Limb (tissue), 2 donors: Measurements from ENCODE around the gene LFNG.
A peak's percentile ranks its signal among the peaks of the same experiment; 100 is the strongest.

ENCODE experiments used
- DNase-seq, 2 donors: peaks; one replicate each; pipeline ENCODE4 v3.0.0-alpha.2; 2016; ENCODE audit errors: extremely low spot score in 2 of 2

Gene LFNG, protein sequence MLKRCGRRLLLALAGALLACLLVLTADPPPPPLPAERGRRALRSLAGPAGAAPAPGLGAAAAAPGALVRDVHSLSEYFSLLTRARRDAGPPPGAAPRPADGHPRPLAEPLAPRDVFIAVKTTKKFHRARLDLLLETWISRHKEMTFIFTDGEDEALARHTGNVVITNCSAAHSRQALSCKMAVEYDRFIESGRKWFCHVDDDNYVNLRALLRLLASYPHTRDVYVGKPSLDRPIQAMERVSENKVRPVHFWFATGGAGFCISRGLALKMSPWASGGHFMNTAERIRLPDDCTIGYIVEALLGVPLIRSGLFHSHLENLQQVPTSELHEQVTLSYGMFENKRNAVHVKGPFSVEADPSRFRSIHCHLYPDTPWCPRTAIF

DNA sequence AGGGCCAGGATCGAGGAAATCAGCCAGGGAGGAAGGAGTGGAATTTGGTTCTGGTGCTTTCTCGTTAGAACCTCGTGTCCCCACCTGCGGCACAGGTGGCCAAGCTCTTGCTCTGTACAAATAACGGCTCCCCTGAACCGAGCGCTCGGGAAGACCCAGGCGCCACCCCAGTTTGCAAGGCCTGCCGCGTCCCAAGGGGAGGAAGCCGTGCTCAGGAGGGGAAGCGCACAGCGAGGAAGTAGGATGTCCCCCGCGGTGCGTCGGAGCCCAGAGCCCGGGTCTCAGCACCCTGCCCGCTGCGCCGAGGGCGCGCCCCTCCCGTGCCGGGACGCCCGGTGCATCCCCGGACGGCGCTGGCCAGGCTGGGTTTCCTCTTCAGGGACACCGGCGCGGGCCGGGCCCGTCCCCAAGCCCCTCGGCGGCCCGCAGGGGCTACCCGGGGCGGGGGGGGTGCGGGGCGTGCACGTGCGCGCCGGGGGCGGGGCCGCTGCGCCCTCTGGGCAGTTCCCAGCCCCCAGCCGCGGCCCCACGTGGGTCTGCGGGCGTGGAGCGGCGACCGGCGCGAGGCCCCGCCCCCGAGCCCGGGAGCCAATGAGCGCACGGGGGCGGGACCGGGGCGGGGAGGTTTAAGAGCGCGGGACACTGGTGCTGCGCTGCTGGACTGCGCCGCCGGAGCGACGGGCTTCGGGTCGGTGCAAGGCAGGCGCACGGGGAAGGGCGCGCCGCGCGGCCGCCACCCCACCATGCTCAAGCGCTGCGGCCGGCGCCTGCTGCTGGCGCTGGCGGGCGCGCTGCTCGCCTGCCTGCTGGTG is at the start of gene LFNG:
Gene LFNG (plus strand): TSS at position 656 of the 812 bp plus-strand sequence. CDS start 88 bp downstream, at position 744.
- peak; percentile 88 to 92 for DNase-seq

DNA sequence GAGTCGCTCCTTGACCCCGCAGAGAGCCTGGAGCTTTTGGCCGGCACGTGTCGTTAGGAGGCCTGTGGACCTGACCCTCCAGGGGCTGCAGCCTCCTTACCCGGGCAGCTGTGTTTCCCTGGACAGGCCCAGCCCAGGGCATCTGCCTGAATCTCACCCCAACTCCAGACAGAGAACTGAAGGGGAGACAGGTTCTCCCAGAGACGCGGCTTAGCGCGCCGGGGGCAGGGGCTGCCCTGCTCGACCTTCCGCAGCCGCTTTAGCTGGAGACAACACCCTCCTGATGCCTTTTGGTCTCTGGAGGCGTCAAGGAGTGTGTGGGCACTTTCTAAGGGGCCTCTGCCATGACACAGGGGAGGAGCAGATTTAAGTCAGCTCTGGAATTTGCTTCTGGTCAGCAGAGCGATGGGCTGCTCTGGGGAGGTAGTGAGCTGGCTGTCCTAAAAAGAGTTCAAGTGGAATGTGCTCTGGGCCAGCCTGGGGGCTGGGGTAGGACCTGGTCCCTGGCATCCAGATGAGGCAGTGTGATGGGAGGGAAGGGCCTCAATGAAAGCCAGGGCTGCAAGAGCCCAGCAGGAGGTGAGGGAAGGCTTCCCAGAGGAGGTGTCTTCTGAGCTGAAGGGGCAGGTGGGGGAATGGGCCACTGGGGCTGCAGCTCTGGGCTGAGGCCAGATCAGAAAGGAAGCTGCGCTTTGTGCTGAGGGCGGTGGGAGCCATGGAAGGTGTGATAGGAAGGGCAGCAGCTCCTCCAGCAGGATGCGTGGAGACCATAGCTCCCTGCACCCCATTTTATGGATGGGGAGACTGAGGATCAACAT is 49.2 kb upstream of the LFNG start:
- DNase-seq, result no peak

- DNase-seq, result no peak
Measured at GRCh38 chr7:2471022-2471329, 48.6 kb upstream of the LFNG start.

DNA sequence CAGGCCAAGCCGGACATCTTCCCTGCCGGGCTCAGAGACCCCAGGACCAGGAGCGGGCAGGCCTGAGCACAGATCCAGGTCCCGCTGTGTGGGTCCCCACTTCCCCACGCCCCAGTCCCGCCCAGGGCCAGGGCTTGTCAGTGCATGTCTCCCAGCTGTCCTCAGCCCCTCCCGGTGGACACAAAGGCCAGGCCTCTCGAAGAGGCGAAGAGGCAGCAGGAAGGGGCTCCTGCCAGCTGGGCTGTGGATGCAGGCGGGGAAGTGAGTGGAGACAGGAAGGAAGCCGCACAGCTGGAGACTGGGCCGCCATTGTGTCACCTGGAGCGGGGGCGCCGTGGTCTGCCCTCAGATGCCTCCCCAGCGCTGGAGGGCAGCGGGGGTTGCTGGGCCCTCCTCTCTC is 48.2 kb upstream of the LFNG start:
- peak in 1 of 2 donors; percentile 53 for DNase-seq

- no peak for DNase-seq
Measured at GRCh38 chr7:2472739-2473138, 46.8 kb upstream of the LFNG start.

- DNase-seq, result no peak
Measured at GRCh38 chr7:2473496-2474180, 45.9 kb upstream of the LFNG start.

- no peak for DNase-seq
Measured at GRCh38 chr7:2474224-2474623, 45.4 kb upstream of the LFNG start.

- DNase-seq, result no peak
Measured at GRCh38 chr7:2474813-2475677, 44.5 kb upstream of the LFNG start.

DNA sequence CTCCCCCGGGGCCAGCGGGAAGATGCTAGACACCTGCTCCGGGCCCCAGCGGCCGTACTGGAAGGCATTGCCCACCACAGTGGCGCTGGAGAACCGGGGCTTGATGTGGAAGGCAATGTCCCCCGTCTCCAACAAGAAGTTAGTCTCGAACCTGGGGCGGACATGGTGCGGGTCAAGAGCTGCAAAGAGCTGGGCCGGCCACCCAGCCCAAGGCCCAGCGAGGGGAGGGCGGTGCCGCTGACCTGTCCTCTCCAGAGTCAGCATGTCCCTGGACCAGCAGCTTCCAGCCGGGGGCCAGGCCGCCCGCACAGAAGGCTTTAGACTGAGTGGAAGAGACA is 43.9 kb upstream of the LFNG start:
- no peak for DNase-seq

DNA sequence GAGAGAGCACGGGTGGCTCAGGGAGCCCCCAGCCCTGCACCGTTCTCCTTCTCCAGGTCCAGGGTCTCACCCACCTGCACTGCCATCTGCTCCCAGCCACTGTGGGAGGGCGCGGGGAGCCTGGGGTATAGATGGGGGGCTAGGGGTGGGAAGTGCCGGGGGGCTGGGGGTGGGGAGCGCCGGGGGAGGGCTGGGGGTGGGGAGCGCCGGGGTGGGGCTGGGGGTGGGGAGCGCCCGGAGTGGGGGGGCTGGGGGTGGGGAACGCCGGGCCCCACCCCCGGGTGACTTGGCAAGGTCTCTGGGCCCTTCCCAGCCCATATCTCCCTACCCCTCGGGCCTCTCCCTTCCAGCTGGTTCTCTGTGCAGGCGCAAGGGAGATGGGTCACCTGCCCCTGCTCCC is 43.3 kb upstream of the LFNG start, which contains the start of gene GRIFIN:
Gene GRIFIN (minus strand): TSS at position 101 of the 400 bp plus-strand sequence. CDS start 15 bp downstream, at position 86.
- DNase-seq, result no peak

GRCh38 chr7:2476776-2477446 is 42.7 kb upstream of the LFNG start:
- peak in 1 of 2 donors; percentile 39 for DNase-seq

DNA sequence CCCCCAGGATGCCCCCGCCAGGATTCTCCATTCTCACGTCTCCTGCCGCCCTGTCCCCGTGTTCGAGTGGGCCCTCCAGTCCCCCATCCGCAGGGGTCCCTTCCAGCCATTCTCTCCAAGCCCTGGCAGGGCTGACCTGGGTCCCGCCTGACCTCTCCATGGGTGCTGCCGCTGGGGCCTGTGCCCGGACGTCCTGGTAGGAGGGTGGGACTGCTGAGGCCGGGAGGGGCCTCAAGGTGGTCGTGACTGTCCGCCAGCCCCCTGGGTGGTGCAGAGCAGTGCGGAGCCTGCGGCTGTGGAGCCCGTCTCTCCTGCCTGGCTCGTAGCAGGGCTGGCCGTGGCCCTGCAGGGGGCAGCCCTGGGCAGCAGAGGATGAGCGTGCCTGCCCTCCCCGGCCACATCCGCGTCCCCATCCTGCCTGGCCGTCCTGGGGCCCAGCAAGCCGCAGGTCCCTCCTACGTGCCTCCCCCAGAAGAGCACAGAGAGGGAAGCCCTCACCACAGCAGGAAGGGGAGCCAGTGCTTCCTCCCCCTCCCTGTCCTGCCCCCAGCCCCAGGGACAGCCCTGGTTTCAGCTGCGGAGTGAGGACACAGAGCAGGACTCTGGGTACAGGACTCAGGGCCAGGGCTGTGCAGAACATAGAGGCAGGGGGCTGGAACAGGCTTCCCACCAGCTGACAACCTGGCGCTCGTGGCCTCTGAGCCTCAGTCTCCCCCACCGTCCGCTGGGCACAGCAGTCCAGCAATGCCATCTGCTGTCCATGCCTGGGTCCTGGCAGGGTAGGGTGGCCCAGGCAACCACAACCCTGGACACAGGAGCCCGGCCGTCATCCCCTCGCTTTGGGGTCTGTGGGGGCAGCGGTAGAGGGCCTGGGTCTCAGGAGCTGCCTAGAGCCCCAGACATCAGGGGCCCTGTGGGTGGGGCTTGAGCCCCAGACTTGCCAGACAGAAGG is 41.9 kb upstream of the LFNG start:
- DNase-seq, result peak in 1 of 2 donors; percentile 72

DNA sequence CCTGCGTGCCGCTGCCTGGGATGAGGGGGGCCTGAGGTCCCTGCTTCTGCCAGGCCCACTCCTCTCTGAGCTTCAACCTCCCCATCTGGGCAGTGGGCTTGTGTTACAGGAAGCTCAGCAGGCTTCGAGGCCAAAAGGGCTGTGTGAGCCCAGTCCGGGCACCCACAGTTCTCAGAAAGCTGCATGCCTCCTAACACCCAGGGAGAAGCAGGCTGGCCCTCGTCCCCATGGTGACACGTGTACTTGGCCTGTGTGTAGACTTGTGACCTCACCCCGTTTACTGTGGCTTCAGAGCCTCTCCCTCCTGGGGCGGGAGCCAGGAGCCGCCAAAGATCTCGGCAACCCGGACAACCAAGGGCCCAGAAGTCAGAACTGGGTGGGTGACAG is 41.2 kb upstream of the LFNG start:
- peak in 1 of 2 donors; percentile 36 for DNase-seq

GRCh38 chr7:2478800-2479199 is 40.8 kb upstream of the LFNG start:
- no peak for DNase-seq

- peak in 1 of 2 donors; percentile 36 for DNase-seq
Measured at GRCh38 chr7:2479276-2480069, 40.1 kb upstream of the LFNG start.

- peak in 1 of 2 donors; percentile 78 for DNase-seq
Measured at GRCh38 chr7:2480070-2480408, 39.5 kb upstream of the LFNG start.

GRCh38 chr7:2481195-2481594 is 38.4 kb upstream of the LFNG start:
- no peak for DNase-seq
